ENCODE data around the gene RFC1.
"Not testable (repeated sequence)": the region's sequence is repeated elsewhere in the genome, so short reads cannot be mapped to it uniquely, and the experiment has no call there.

The RFC1 gene

GRCh38 chr4:39353478-39354253 lies 12.5 kb downstream of the RFC1 start:
- DNase-seq (ENCODE audit: low read depth, low spot score): no peak
- CTCF ChIA-PET: no interaction called here

GRCh38 chr4:39353149-39353477 lies 13.0 kb downstream of the RFC1 start:
- POLR2A ChIA-PET; DNase-seq (ENCODE audit: low read depth, low spot score); CTCF ChIA-PET: not testable (repeated sequence)
- peak overlapping the region; percentile 26 for H3K4me3 ChIP-seq (ENCODE audit: low read depth, low read length)

More at GRCh38 chr4:39353478-39354253, 12.5 kb downstream of the RFC1 start:
- POLR2A ChIA-PET: no interaction called here
- TF ChIP-seq CTCF (IDR thresholded peaks at IDR 0.05; ENCODE audit: insufficient read depth, low read length, missing control alignments): no peak
- H3K4me3 ChIP-seq (ENCODE audit: low read depth, low read length): peak overlapping the region; percentile 26

GRCh38 chr4:39349326-39349725 lies 16.8 kb downstream of the RFC1 start:
- POLR2A ChIA-PET: no interaction called here

GRCh38 chr4:39348371-39349315 lies 17.5 kb downstream of the RFC1 start:
- TF ChIP-seq CTCF (IDR thresholded peaks at IDR 0.05; ENCODE audit: insufficient read depth, low read length, missing control alignments): no peak
- peak; percentile 33 for DNase-seq (ENCODE audit: low read depth, low spot score)
- no peak overlapping the region for H3K4me3 ChIP-seq (ENCODE audit: low read depth, low read length)
- CTCF ChIA-PET: no interaction called here
- POLR2A ChIA-PET: no interaction called here

More at GRCh38 chr4:39349326-39349725, 16.8 kb downstream of the RFC1 start:
- no peak for DNase-seq (ENCODE audit: low read depth, low spot score)
- CTCF ChIA-PET: no interaction called here
- no peak for TF ChIP-seq CTCF (IDR thresholded peaks at IDR 0.05; ENCODE audit: insufficient read depth, low read length, missing control alignments)
- no peak overlapping the region for H3K4me3 ChIP-seq (ENCODE audit: low read depth, low read length)

- CTCF ChIA-PET: interaction anchor here (1.6 kb wide), 1 partner anchor 18 kb away, joined by 3 read pairs; no protein-coding TSS in a partner anchor
- POLR2A ChIA-PET: no interaction called here
- TF ChIP-seq CTCF (IDR thresholded peaks at IDR 0.05; ENCODE audit: insufficient read depth, low read length, missing control alignments): no peak
- no peak overlapping the region for H3K4me3 ChIP-seq (ENCODE audit: low read depth, low read length)
- DNase-seq (ENCODE audit: low read depth, low spot score): no peak
Observed at GRCh38 chr4:39346856-39347519, 19.2 kb downstream of the RFC1 start.

GRCh38 chr4:39342731-39343130 lies 23.4 kb downstream of the RFC1 start:
- ChIA-PET POLR2A (no interaction called here), CTCF (no interaction called here)
- TF ChIP-seq CTCF (IDR thresholded peaks at IDR 0.05; ENCODE audit: insufficient read depth, low read length, missing control alignments): no peak
- H3K4me3 ChIP-seq (ENCODE audit: low read depth, low read length): no peak overlapping the region
- DNase-seq (ENCODE audit: low read depth, low spot score): no peak
